HCT116 (cell line): ENCODE results near the gene FURIN. TPM values are rescaled to one million over a fixed set of nuclear protein-coding genes. Genes with fewer than 3 reads are reported as not detected.
A peak's percentile ranks its signal among the peaks of the same experiment; 100 is the strongest.

Experiments used
- ATAC-seq: fragments of 200-7000 bp; cut with Tn5 transposase; 2 replicates; pipeline ENCODE4 v1.9.1; 2020; ENCODE audit warnings: mild to moderate bottlenecking, moderate library complexity
- BruUV-seq: library from RNA; stranded (reverse); fragments of 400-500 nt; replicated peaks from 2 replicates; lab custom pipeline; 2021; lab: Mats Ljungman, UMichigan
- CTCF ChIA-PET: fragments of 300-600 bp; sonication (Branson Sonifier 250); formaldehyde crosslinking; loops from one replicate; lab custom pipeline; 2021; ENCODE audit warnings: antibody characterized with exemption; lab: Charles Lee
- POLR2A ChIA-PET: fragments of 300-600, 350-600 bp; sonication (Branson Sonifier 250); formaldehyde crosslinking; loops from one replicate; lab custom pipeline; 2021; ENCODE audit warnings: antibody characterized with exemption; lab: Charles Lee
- RAD21 ChIA-PET, 2 experiments: fragments of 300-600 bp; sonication (Branson Sonifier 250); formaldehyde crosslinking; loops; one replicate each; lab custom pipeline; 2023; ENCODE audit warnings: low total read pairs in 2 of 2; ENCODE audit not compliant: uncharacterized antibody in 2 of 2, unreplicated experiment in 2 of 2, low non-redundant PET in 1 of 2; lab: Charles Lee
- DNase-seq: peaks from one replicate; pipeline ENCODE4 v3.0.0-alpha.2; 2010; ENCODE audit warnings: low read depth, low spot score
- H2AFZ ChIP-seq: fragments of 200-600 bp; shearing (Covaris generic), sonication (generic); 2 replicates; pipeline ENCODE4 v1.6.1; 2017; ENCODE audit warnings: low read depth, mixed run types, mixed read lengths, antibody characterized with exemption, low read length; ENCODE audit not compliant: poor library complexity, severe bottlenecking
- H3K27ac ChIP-seq: 2 replicates; pipeline ENCODE4 v1.5.1; 2012; ENCODE audit warnings: low read depth, low read length
- H3K27me3 ChIP-seq: fragments of 200-600 bp; sonication (generic); 2 replicates; pipeline ENCODE4 v1.6.1; 2016; ENCODE audit warnings: mixed run types, low read length, mixed read lengths; ENCODE audit not compliant: insufficient read depth
- H3K36me3 ChIP-seq, 2 experiments: fragments of 200-500 bp in 1 of 2; fragments of 200-600 bp in 1 of 2; sonication (Bioruptor generic) in 1 of 2; sonication (generic) in 1 of 2; 2 replicates each; pipeline versions ENCODE4 v1.5.1 to v1.6.1; 2014 to 2016; ENCODE audit warnings: low read length in 2 of 2, inconsistent platforms in 1 of 2, mixed read lengths in 1 of 2, mixed run types in 1 of 2; ENCODE audit not compliant: insufficient read depth in 2 of 2, control insufficient read depth in 1 of 2
- H3K4me1 ChIP-seq, 2 experiments: fragments of 200-600 bp in 1 of 2; sonication (generic) in 1 of 2; 2 replicates each; pipeline versions ENCODE4 v1.5.1 to v1.6.1; 2012 to 2017; ENCODE audit warnings: low read length in 2 of 2, inconsistent platforms in 1 of 2, mild to moderate bottlenecking in 1 of 2, mixed read lengths in 1 of 2, mixed run types in 1 of 2, moderate library complexity in 1 of 2; ENCODE audit not compliant: insufficient read depth in 2 of 2, control insufficient read depth in 1 of 2
- H3K4me2 ChIP-seq: fragments of 200-600 bp; sonication (generic); 2 replicates; pipeline ENCODE4 v1.6.1; 2017; ENCODE audit warnings: mixed run types, low read length, mixed read lengths
- H3K4me3 ChIP-seq, 2 experiments: fragments of 200-600 bp in 1 of 2; sonication (generic) in 1 of 2; replicated peaks in 1 of 2; 2 replicates each; pipeline ENCODE4 v1.5.1; 2011 to 2016; ENCODE audit warnings: low read length in 2 of 2, control low read depth in 1 of 2, low read depth in 1 of 2, mild to moderate bottlenecking in 1 of 2, mixed read lengths in 1 of 2, mixed run types in 1 of 2
- H3K79me2 ChIP-seq: fragments of 200-600 bp; sonication (generic); 2 replicates; pipeline ENCODE4 v1.6.1; 2017; ENCODE audit warnings: mild to moderate bottlenecking, mixed run types, low read length, moderate library complexity, mixed read lengths; ENCODE audit not compliant: insufficient read depth
- H3K9ac ChIP-seq: fragments of 200-600 bp; sonication (generic); 2 replicates; pipeline ENCODE4 v1.6.1; 2016; ENCODE audit warnings: low read length, mixed read lengths
- H3K9me2 ChIP-seq: fragments of 200-600 bp; sonication (generic), shearing (Covaris generic); 2 replicates; pipeline ENCODE4 v1.6.1; 2017; ENCODE audit warnings: mixed run types, mild to moderate bottlenecking, moderate library complexity; ENCODE audit not compliant: insufficient read depth
- H3K9me3 ChIP-seq, 2 experiments: fragments of 200-500 bp in 1 of 2; fragments of 200-600 bp in 1 of 2; sonication (Bioruptor generic) in 1 of 2; sonication (generic) in 1 of 2; 2 replicates each; pipeline ENCODE4 v1.6.1; 2014 to 2017; ENCODE audit warnings: low read length in 2 of 2, mixed read lengths in 2 of 2, inconsistent platforms in 1 of 2, low read depth in 1 of 2, mild to moderate bottlenecking in 1 of 2, mixed run types in 1 of 2, moderate library complexity in 1 of 2; ENCODE audit not compliant: control insufficient read depth in 1 of 2, insufficient read depth in 1 of 2
- H4K20me1 ChIP-seq: fragments of 200-600 bp; sonication (generic), shearing (Covaris generic); 2 replicates; pipeline ENCODE4 v1.6.1; 2017; ENCODE audit warnings: mixed run types, mild to moderate bottlenecking, moderate library complexity; ENCODE audit not compliant: insufficient read depth
- SP1 ChIP-seq: IDR thresholded peaks from 2 replicates; pipeline ENCODE4 v1.6.1; 2012; ENCODE audit warnings: low read depth
- YY1 ChIP-seq: IDR thresholded peaks from 2 replicates; pipeline ENCODE4 v1.6.1; 2011; ENCODE audit warnings: low read length, low read depth, moderate library complexity, mild to moderate bottlenecking; ENCODE audit not compliant: insufficient replicate concordance; ENCODE audit errors: extremely low read depth
- intact Hi-C: fragments of 100-400 bp; cut with micrococcal nuclease; formaldehyde crosslinking; loops from 2 replicates; pipeline ENCODE4 v1.10.0; 2022
- total RNA-seq: library from RNA; stranded (reverse); gene quantifications from one replicate; pipeline ENCODE4 v1.2.1, GENCODE V29; 2021; ENCODE audit not compliant: unreplicated experiment
- TF ChIP-seq, protein P1 (sequence below): IDR thresholded peaks from 2 replicates; pipeline ENCODE4 v1.6.1; 2012; ENCODE audit warnings: low read depth
- TF ChIP-seq, protein P2 (sequence below): IDR thresholded peaks from 2 replicates; pipeline ENCODE4 v1.6.1; 2012
- TF ChIP-seq, protein P3 (sequence below): IDR thresholded peaks from 2 replicates; pipeline ENCODE4 v1.6.1; 2011; ENCODE audit warnings: mild to moderate bottlenecking, low read length, moderate library complexity; ENCODE audit not compliant: insufficient replicate concordance; ENCODE audit errors: extremely low read depth

FURIN gene
- total RNA-seq, 1 experiment from 2014 or later: 42.0 TPM

DNA sequence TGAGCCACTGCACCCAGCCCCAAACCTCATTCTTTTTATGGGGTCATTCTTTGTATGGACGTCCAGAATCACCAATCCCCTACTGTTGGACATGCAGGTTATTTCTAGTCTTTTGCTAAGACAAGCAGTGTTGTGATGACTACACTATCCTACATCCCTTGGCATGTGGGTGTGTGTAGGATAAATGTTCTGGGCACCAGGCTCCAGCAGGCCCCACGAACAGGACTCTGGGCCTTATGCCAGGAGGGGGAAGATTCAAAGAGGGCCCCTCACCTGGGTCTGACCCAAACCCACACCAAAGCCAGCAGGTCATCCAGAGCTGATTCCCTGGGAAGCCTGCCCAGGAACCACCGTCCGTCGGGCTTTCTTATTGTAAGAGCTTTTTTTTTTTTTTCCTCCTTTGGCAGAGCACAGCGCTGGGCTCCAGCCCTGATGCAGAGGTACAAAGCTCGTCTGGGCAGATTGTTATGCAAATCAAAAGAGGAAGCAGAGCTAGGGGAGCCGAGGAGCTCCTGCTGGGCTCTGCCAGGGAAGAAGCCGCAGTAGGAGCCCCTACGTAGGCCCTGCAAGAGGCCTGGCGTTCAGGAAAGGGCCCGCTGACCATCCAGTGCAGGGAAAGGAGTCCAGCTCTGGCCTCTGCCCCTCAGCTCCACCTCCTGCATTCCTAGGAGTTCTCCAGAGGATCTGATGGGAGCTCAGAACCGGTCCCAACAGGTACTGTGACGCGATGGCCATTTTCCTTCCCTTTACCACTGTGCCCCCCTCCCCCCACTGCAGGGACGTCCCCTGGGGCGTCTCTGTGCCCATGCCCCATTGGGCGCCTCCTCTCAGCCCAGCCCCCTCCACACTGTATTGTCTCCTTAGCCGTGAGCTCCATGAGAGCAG is 29.0 kb upstream of the FURIN start:
- POLR2A ChIA-PET: no interaction called here
- Histone ChIP-seq H3K27me3 (no peaks in the 10 kb centered on the region), H3K4me2 (no peak overlapping the region), H3K79me2 (no peaks in the 10 kb centered on the region), H2AFZ (no peak overlapping the region), H3K4me1 (peaks cover 0 to 5% of the 10 kb centered on the region in 2 experiments; a peak in 1 of 4 replicates), H3K9ac (no peak overlapping the region), H3K9me2 (no peaks in the 10 kb centered on the region), H3K27ac (no peak overlapping the region), H3K36me3 (no peaks in the 10 kb centered on the region), H4K20me1 (no peaks in the 10 kb centered on the region), H3K4me3 (no peak overlapping the region), H3K9me3 (no peaks in the 10 kb centered on the region)
- RAD21 ChIA-PET: no interaction called here
- TF ChIP-seq, protein P1, sequence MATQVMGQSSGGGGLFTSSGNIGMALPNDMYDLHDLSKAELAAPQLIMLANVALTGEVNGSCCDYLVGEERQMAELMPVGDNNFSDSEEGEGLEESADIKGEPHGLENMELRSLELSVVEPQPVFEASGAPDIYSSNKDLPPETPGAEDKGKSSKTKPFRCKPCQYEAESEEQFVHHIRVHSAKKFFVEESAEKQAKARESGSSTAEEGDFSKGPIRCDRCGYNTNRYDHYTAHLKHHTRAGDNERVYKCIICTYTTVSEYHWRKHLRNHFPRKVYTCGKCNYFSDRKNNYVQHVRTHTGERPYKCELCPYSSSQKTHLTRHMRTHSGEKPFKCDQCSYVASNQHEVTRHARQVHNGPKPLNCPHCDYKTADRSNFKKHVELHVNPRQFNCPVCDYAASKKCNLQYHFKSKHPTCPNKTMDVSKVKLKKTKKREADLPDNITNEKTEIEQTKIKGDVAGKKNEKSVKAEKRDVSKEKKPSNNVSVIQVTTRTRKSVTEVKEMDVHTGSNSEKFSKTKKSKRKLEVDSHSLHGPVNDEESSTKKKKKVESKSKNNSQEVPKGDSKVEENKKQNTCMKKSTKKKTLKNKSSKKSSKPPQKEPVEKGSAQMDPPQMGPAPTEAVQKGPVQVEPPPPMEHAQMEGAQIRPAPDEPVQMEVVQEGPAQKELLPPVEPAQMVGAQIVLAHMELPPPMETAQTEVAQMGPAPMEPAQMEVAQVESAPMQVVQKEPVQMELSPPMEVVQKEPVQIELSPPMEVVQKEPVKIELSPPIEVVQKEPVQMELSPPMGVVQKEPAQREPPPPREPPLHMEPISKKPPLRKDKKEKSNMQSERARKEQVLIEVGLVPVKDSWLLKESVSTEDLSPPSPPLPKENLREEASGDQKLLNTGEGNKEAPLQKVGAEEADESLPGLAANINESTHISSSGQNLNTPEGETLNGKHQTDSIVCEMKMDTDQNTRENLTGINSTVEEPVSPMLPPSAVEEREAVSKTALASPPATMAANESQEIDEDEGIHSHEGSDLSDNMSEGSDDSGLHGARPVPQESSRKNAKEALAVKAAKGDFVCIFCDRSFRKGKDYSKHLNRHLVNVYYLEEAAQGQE: no peak
- TF ChIP-seq YY1: no peak
- no peak for TF ChIP-seq SP1
- TF ChIP-seq, protein P2, sequence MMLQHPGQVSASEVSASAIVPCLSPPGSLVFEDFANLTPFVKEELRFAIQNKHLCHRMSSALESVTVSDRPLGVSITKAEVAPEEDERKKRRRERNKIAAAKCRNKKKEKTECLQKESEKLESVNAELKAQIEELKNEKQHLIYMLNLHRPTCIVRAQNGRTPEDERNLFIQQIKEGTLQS: no peak
- TF ChIP-seq, protein P3, sequence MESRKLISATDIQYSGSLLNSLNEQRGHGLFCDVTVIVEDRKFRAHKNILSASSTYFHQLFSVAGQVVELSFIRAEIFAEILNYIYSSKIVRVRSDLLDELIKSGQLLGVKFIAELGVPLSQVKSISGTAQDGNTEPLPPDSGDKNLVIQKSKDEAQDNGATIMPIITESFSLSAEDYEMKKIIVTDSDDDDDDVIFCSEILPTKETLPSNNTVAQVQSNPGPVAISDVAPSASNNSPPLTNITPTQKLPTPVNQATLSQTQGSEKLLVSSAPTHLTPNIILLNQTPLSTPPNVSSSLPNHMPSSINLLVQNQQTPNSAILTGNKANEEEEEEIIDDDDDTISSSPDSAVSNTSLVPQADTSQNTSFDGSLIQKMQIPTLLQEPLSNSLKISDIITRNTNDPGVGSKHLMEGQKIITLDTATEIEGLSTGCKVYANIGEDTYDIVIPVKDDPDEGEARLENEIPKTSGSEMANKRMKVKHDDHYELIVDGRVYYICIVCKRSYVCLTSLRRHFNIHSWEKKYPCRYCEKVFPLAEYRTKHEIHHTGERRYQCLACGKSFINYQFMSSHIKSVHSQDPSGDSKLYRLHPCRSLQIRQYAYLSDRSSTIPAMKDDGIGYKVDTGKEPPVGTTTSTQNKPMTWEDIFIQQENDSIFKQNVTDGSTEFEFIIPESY: no peak
- DNase-seq (no peak), ATAC-seq (peak; percentile 45)
- no TSS peak for BruUV-seq
- CTCF ChIA-PET: no interaction called here
- intact Hi-C loops: no loop called here
